ENCODE results near the gene DIPK1B. TPM values are rescaled to one million over a fixed set of nuclear protein-coding genes. Genes with fewer than 3 reads are reported as not detected.

Gene DIPK1B
- total RNA-seq, 2 donors from 2014 or later = 4.8 to 6.9 TPM

GRCh38 chr9:136744773-136745172, 32.4 kb downstream of the DIPK1B start:
- H3K27me3 ChIP-seq (replicated peaks; ENCODE audit: insufficient read depth) = peaks cover 3% of the 10 kb centered on the region

DNA sequence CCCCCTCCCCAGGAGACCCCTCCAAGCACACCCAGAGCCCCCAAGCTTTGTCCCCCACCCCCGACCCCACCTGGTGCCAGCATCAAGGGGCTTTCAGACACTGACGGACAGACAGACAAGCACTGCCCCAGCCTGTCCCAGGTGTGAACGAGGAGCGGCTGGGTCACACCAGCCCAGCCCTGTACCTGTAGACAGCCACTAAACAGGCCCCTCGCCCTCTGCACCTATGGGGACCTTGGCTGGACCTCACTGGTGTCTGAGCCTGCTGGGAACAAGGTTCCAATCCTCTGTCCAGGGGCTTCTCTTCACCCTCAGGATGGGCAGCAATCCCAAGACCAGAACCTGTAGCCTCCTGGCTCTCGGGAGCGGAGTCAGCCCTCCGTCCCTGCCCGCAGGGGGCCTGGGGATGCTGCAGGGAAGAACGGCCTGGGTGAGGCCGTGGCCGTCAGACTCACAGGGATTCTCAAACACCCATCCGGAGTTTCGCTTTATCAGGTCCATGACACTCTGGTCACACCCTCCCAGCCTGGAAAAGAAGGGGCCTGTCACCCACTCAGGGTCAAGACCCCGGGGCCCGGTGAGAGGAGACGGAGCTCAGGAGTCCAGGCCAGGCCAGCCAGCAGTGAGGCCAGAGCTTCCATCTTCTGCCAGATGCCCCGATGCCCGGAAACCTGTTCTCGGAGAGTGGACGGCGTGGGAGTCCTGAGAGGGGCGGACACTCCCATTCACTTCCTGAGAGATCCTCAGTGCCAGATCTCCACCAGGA, 33.2 kb downstream of the DIPK1B start:
- Histone ChIP-seq H3K27ac (no peak overlapping the region), H3K27me3 (replicated peaks; ENCODE audit: insufficient read depth) (peaks cover under 1% of the 10 kb centered on the region), H3K9me3 (no peaks in the 10 kb centered on the region), H3K4me1 (ENCODE audit: control insufficient read depth in 1 of 2, low read depth in 2 of 2) (peaks cover 0 to 10% of the 10 kb centered on the region in 2 donors), H3K36me3 (no peaks in the 10 kb centered on the region), H3K4me3 (no peak overlapping the region)
- TF ChIP-seq, protein P1, sequence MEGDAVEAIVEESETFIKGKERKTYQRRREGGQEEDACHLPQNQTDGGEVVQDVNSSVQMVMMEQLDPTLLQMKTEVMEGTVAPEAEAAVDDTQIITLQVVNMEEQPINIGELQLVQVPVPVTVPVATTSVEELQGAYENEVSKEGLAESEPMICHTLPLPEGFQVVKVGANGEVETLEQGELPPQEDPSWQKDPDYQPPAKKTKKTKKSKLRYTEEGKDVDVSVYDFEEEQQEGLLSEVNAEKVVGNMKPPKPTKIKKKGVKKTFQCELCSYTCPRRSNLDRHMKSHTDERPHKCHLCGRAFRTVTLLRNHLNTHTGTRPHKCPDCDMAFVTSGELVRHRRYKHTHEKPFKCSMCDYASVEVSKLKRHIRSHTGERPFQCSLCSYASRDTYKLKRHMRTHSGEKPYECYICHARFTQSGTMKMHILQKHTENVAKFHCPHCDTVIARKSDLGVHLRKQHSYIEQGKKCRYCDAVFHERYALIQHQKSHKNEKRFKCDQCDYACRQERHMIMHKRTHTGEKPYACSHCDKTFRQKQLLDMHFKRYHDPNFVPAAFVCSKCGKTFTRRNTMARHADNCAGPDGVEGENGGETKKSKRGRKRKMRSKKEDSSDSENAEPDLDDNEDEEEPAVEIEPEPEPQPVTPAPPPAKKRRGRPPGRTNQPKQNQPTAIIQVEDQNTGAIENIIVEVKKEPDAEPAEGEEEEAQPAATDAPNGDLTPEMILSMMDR (IDR thresholded peaks at IDR 0.05) = no peak
- DNase-seq (ENCODE audit: low spot score) = no peak
- no peak for ATAC-seq (ENCODE audit: insufficient number of reproducible peaks, low FRiP score, low read depth)

More at GRCh38 chr9:136744773-136745172, 32.4 kb downstream of the DIPK1B start:
- no peak overlapping the region for H3K27ac ChIP-seq
- TF ChIP-seq, protein P1 (IDR thresholded peaks at IDR 0.05) = no peak
- no peaks in the 10 kb centered on the region for H3K36me3 ChIP-seq
- ATAC-seq (ENCODE audit: insufficient number of reproducible peaks, low FRiP score, low read depth) = no peak
- no peaks in the 10 kb centered on the region for H3K9me3 ChIP-seq
- peaks cover 0 to 10% of the 10 kb centered on the region in 2 donors for H3K4me1 ChIP-seq (ENCODE audit: control insufficient read depth in 1 of 2, low read depth in 2 of 2)
- DNase-seq (ENCODE audit: low spot score) = no peak
- no peak overlapping the region for H3K4me3 ChIP-seq

DNA sequence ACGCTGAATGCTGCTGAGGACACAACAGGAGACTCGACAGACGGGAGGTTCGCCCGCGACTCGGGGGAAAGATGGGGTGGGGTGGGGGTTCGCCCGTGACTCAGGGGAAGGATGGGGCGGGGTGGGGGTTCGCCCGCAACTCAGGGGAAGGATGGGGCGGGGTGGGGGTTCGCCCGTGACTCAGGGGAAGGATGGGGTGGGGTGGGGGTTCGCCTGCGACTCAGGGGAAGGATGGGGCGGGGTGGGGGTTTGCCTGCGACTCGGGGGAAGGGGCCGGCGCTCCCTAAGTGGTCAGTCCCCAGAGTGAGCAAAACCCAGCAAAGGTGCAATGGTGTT, 33.8 kb downstream of the DIPK1B start:
- Histone ChIP-seq H3K27me3 (replicated peaks; ENCODE audit: insufficient read depth) (no peaks in the 10 kb centered on the region), H3K9me3 (no peaks in the 10 kb centered on the region), H3K4me1 (ENCODE audit: control insufficient read depth in 1 of 2, low read depth in 2 of 2) (peaks cover 0 to 10% of the 10 kb centered on the region in 2 donors), H3K27ac (no peak overlapping the region), H3K4me3 (no peak overlapping the region), H3K36me3 (no peaks in the 10 kb centered on the region)
- DNase-seq (ENCODE audit: low spot score) (no peak), ATAC-seq (ENCODE audit: insufficient number of reproducible peaks, low FRiP score, low read depth) (no peak)
- TF ChIP-seq, protein P1 (IDR thresholded peaks at IDR 0.05) = no peak

DNA sequence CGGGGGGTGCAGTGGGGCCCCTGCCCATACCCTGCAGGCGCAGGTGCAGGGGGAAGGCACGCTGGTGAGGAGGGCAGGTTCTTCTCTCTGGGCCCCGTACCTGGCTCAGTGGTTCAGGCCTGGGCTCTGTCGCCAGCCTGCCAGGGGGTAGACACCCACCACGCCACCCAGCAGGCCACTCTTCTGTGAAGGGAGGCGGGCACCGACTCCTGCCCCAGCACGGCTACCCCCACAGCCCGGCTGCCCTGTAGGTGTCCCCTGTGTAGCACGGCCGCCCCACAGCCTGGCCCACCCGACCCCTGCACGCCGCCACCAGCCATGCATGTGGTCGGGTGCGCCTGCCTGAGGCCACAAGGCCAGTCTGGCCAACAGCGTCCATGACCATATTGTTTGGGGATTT, 34.2 kb downstream of the DIPK1B start:
- TF ChIP-seq, protein P1 (IDR thresholded peaks at IDR 0.05) = no peak
- ATAC-seq (ENCODE audit: insufficient number of reproducible peaks, low FRiP score, low read depth) (no peak), DNase-seq (ENCODE audit: low spot score) (no peak)
- no peaks in the 10 kb centered on the region for H3K36me3 ChIP-seq
- no peaks in the 10 kb centered on the region for H3K27me3 ChIP-seq (replicated peaks; ENCODE audit: insufficient read depth)
- H3K4me3 ChIP-seq = no peak overlapping the region
- peaks cover 3% of the 10 kb centered on the region for H3K9me3 ChIP-seq
- H3K4me1 ChIP-seq (ENCODE audit: control insufficient read depth in 1 of 2, low read depth in 2 of 2) = peaks cover 0 to 8% of the 10 kb centered on the region in 2 donors
- no peak overlapping the region for H3K27ac ChIP-seq

DNA sequence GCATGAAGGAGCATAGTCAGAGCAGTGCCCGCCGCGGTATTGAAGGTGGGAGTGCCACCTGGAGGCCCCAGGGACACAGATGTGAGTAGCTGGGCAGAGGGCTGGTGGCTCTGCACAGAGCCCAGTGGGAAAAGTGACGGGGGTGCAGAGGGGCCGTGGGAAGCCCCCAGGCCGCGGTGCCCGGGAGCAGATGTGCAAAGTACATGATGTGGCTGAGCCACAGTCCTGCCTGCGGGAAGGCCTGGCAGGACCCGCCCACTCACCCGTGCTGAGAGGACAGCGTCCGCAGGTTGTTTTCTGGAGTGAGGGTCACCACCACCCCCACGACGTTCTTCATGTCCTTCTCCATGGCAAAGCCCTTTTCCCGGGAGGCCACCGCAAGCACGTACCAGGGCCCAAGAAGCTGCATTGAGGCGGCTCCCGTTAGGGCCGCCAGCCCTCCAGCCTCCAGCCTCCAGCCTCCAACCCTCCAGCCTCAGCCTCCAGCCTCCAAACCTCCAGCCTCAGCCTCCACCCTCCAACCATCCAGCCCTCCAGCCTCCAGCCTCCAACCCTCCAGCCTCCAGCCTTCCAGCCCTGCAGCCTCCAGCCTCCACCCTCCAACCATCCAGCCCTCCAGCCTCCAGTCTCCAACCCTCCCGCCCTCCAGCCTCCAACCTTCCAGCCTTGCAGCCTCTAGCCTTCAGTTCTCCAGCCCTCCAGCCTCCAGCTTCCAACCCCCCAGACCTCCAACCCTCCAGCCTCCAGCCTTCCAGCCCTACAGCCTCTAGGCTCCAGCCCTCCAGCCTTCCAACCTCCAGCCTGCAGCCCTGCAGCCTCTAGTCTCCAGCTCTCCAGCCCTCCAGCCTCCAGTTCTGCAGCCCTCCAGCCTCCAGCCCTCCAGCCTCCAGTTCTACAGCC, 35.0 kb downstream of the DIPK1B start:
- TF ChIP-seq, protein P1 (IDR thresholded peaks at IDR 0.05) = no peak

More for the DNA sequence above, 35.0 kb downstream of the DIPK1B start:
- Histone ChIP-seq H3K9me3 (peaks cover 6% of the 10 kb centered on the region), H3K27me3 (replicated peaks; ENCODE audit: insufficient read depth) (no peaks in the 10 kb centered on the region), H3K36me3 (no peaks in the 10 kb centered on the region), H3K27ac (no peak overlapping the region), H3K4me3 (no peak overlapping the region), H3K4me1 (ENCODE audit: control insufficient read depth in 1 of 2, low read depth in 2 of 2) (no peaks in the 10 kb centered on the region)
- ATAC-seq (ENCODE audit: insufficient number of reproducible peaks, low FRiP score, low read depth) (no peak), DNase-seq (ENCODE audit: low spot score) (no peak)

Data from thoracic aorta (tissue), 2 donors.